Effector memory CD8-positive, alpha-beta T cell (primary cell): ENCODE results near the gene GABBR2.

Experiments used
- ATAC-seq: fragments of 150-1000 bp; cut with Tn5 transposase; replicated peaks from 2 replicates; pipeline ENCODE4 v1.10.0; 2021; ENCODE audit warnings: mild to moderate bottlenecking, moderate library complexity
- DNase-seq, 3 experiments: peaks; one replicate each; pipeline ENCODE4 v3.0.0; 2021
- H3K27ac Mint-ChIP-seq, 2 donors: one replicate each; pipeline ENCODE4 v1.8.0; 2022; ENCODE audit warnings: mild to moderate bottlenecking in 2 of 2, mixed read lengths in 2 of 2, moderate library complexity in 2 of 2
- H3K27me3 Mint-ChIP-seq, 2 donors: one replicate each; pipeline ENCODE4 v1.8.0; 2022; ENCODE audit warnings: mixed read lengths in 2 of 2
- H3K36me3 Mint-ChIP-seq: one replicate; pipeline ENCODE4 v1.8.0; 2022; ENCODE audit warnings: mild to moderate bottlenecking, moderate library complexity, mixed read lengths; ENCODE audit not compliant: insufficient read depth
- H3K4me1 Mint-ChIP-seq, 2 donors: one replicate each; pipeline ENCODE4 v1.8.0; 2022; ENCODE audit warnings: low read depth in 2 of 2, mixed read lengths in 2 of 2
- H3K4me3 Mint-ChIP-seq, 2 donors: one replicate each; pipeline ENCODE4 v1.8.0; 2022; ENCODE audit warnings: mild to moderate bottlenecking in 2 of 2, mixed read lengths in 2 of 2, moderate library complexity in 2 of 2
- H3K9me3 Mint-ChIP-seq, 2 donors: one replicate each; pipeline ENCODE4 v1.8.0; 2022; ENCODE audit warnings: mixed read lengths in 2 of 2

Gene GABBR2

DNA sequence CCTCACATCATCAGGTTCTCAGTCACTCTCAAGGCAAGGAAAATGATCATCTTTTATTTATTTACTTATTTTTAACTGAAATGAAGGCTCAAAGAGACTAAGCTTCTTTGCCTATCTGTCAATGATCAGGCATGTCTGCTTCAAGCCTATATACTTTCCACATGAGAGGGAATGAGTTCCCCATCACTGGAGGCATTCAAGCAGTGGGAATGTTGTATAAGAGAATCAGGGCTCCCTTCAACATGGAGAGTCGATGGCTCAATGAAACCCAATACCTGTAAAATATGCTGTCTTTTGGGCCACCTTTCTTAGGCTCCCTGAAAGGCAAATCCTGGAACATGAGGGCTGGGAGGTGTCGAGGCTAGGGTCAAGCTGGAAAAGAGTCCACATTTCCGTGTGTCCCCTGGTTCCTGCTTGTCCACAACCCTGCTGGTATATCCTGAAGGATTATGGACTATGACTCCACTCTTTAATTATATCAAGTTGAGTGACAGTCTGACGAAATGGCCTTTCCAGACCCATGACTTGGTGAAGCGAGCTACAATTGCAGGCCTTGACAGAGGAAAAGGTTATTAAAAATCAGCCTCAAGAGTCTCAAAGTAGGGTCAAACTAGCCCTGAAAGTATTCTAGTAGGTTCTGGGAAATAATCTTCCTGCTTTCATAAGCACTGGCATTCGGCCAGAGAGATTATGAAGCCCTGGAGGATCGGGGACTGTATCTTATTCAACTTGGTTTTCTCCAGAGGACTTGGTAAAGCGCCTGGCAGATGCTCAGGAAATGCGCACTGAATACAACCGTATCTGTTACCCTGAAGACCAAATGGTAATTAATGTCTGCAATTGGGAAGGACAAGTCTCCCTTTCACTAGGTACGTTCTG is 307.4 kb downstream of the GABBR2 start:
- H3K4me3 Mint-ChIP-seq, result no peak overlapping the region
- peaks cover 66 to 88% of the 10 kb centered on the region in 2 donors for H3K27me3 Mint-ChIP-seq
- no peak for DNase-seq
- no peak overlapping the region for H3K27ac Mint-ChIP-seq
- ATAC-seq, result no peak
- no peaks in the 10 kb centered on the region for H3K4me1 Mint-ChIP-seq
- H3K9me3 Mint-ChIP-seq, result no peaks in the 10 kb centered on the region
- no peaks in the 10 kb centered on the region for H3K36me3 Mint-ChIP-seq

DNA sequence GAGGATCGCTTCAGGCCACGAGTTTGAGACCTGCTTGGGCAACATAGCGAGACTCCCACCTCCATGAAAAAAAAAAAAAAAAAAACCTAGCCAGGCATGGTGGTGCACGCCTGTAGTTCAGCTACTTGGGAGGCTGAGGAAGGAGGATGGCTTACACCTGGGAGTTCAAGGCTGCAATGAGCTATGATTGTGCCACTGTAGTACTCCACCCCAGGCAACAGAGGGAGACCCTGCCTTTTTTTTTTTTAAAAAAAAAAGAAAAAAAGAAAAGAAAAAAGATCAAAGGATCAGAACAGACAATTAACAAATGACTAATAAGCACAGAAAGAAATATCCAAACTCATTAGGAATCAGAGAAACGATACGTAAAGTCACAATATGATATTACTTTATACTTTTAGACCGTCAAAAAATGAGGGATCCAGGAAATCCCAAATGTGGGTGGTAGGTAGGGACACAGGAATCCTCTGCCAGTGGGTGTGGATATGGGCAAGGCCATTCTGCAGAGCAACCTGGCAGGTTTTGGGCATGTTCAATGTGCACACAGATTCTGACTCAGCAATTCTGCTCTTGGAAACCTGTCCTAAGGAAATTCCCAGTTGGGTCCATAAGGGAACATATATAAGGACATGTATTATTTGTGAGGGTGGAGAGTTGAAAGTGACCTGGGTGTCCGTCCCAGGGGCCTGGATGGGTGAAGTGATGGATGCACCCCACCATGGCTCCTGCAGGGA is 308.6 kb downstream of the GABBR2 start:
- Mint-ChIP-seq H3K27ac (no peak overlapping the region), H3K27me3 (peaks cover 62 to 85% of the 10 kb centered on the region in 2 donors), H3K36me3 (no peaks in the 10 kb centered on the region)

DNA sequence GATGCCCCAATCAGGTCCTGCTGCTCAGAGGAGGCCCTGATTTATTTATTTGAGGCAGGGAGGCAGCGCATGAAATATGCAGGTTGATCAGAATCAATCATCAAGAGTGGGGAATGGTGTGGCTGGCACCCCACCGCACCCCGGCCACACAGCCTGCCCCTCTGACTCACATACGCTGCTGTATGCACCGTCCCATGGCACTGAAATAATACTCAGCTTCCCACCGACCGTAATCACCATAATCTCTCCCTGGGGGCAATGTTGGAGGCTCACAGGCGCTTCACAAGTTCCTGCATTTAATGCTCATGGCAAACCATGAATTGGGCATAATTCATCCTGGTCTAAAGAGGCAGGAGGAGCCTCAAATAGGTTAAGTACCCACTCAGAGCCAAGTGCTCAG is 312.1 kb downstream of the GABBR2 start:
- ATAC-seq (no peak), DNase-seq (no peak)
- H3K9me3 Mint-ChIP-seq, result peaks cover 0 to 11% of the 10 kb centered on the region in 2 donors
- peaks cover 54 to 68% of the 10 kb centered on the region in 2 donors for H3K27me3 Mint-ChIP-seq
- no peak overlapping the region for H3K4me3 Mint-ChIP-seq
- H3K4me1 Mint-ChIP-seq, result peaks cover 5 to 6% of the 10 kb centered on the region in 2 donors
- no peak overlapping the region for H3K27ac Mint-ChIP-seq
- peaks cover 2% of the 10 kb centered on the region for H3K36me3 Mint-ChIP-seq

More for the DNA sequence above, 308.6 kb downstream of the GABBR2 start:
- Mint-ChIP-seq H3K9me3 (no peaks in the 10 kb centered on the region), H3K4me1 (no peaks in the 10 kb centered on the region), H3K4me3 (no peak overlapping the region)
- DNase-seq, result no peak
- ATAC-seq, result no peak

DNA sequence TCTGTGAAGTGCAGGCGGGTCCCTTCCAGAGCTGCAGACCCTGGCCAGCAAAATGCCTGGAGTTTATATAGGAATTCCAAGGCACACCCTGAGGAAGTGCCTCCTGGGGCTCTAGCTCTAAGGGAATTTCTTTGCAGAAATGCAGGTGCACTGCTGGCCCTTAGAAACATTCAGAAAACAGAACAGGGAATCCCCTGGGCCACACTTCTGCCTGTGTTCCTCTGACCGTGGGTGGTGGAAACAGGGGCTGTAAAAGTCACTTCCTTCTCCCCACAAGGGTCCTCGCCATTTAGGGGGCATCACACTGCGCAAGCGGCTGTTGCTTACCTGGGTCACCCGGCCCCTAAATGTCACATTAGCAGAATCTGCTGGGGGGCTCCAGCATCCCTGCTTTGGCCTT is 312.5 kb downstream of the GABBR2 start:
- peaks cover 2% of the 10 kb centered on the region for H3K36me3 Mint-ChIP-seq
- H3K27ac Mint-ChIP-seq, result no peak overlapping the region
- peaks cover 54 to 68% of the 10 kb centered on the region in 2 donors for H3K27me3 Mint-ChIP-seq
- H3K4me1 Mint-ChIP-seq, result peaks cover 9 to 10% of the 10 kb centered on the region in 2 donors
- no peak overlapping the region for H3K4me3 Mint-ChIP-seq
- H3K9me3 Mint-ChIP-seq, result peaks cover 0 to 11% of the 10 kb centered on the region in 2 donors
- no peak for ATAC-seq
- DNase-seq, result no peak

DNA sequence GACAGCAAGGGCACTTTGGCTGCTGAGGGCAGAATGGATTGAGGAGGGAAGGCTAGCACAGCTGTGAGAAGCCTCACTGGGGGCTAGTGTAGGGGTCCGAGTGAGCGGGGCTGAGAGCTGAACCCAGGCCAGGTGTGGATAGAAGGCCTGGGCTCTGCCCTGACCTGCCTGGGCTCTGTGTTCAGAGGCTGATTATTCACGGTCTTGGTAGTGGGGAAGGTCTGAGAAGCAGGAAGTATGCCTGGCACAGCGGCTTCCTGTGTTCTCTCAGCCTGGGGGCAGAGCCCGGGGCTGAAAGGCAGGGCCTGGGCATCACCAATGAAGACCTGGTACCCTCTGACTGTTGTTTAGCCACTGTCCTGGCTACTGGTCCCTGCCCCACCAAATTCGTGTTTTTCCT is 316.9 kb downstream of the GABBR2 start:
- Mint-ChIP-seq H3K9me3 (peaks cover 0 to 11% of the 10 kb centered on the region in 2 donors), H3K36me3 (peaks cover 2% of the 10 kb centered on the region), H3K4me1 (peaks cover 9 to 10% of the 10 kb centered on the region in 2 donors), H3K4me3 (no peak overlapping the region), H3K27me3 (peaks cover 22 to 46% of the 10 kb centered on the region in 2 donors), H3K27ac (no peak overlapping the region)
- DNase-seq, result no peak
- no peak for ATAC-seq

DNA sequence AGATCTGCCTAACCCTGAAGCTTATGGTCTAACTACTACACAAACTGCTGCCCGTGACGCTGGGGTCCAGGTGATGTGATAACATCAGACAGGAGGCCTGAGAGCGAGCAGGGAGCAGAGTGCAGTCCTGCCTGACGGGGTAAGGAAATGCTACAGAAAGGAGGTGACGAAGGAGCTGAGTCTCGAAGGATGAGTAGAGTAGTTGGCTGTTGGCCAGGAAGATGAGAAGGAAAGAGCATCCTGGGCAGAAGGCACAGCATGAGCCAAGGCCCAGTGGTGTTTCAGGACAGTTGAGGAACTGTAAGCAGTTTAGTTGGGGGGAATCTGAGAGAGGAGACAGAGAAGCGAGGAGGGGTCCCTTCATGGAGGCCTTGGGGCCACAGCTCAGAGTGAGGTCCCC is 317.3 kb downstream of the GABBR2 start:
- ATAC-seq, result no peak
- H3K27me3 Mint-ChIP-seq, result peaks cover 18 to 48% of the 10 kb centered on the region in 2 donors
- peaks cover 2% of the 10 kb centered on the region for H3K36me3 Mint-ChIP-seq
- no peak overlapping the region for H3K4me3 Mint-ChIP-seq
- H3K9me3 Mint-ChIP-seq, result peaks cover 0 to 11% of the 10 kb centered on the region in 2 donors
- peaks cover 9 to 10% of the 10 kb centered on the region in 2 donors for H3K4me1 Mint-ChIP-seq
- DNase-seq, result no peak
- no peak overlapping the region for H3K27ac Mint-ChIP-seq

DNA sequence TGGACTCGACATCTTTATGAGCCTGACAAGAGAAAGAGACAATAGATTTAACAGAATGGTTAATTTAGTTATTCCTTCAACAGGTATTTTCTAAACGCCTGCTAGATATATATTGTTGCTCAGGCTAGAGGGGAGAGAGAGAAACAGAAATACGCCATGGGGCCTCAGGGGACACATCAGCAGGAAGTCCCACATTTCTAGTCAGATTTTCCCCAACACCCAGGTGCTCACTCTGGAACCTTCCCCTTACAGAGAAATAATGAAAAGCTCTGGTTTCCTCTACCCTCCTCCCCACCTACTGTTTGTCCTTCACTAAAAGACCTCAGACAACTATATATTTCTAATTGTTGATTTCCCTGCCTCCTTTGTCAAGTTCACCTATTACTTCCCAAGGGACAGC is 323.0 kb downstream of the GABBR2 start:
- Mint-ChIP-seq H3K9me3 (no peaks in the 10 kb centered on the region), H3K4me3 (no peak overlapping the region), H3K36me3 (no peaks in the 10 kb centered on the region), H3K27ac (no peak overlapping the region), H3K27me3 (peaks cover 0 to 30% of the 10 kb centered on the region in 2 donors), H3K4me1 (no peaks in the 10 kb centered on the region)
- DNase-seq (no peak), ATAC-seq (no peak)

DNA sequence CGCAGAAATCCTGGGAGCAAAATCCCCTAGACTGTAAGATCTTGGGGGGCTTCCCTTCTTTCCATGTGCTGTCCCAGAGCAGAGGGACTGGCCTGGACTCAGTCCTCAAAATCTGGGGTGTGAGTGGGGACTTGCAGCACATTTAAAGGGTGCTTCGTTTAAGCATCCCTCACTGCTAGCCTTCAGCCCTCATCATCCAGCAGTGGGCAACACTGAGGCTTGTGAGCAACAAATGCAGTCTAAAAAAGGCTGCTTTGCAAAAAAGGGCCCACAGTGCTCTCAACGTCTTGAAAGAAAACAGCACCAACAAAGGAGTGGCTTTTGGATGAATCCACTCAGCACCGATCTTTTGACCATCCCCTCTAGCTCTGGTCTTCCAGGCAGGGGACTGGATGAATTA is 325.0 kb downstream of the GABBR2 start:
- Mint-ChIP-seq H3K4me3 (no peak overlapping the region), H3K4me1 (no peaks in the 10 kb centered on the region), H3K27ac (no peak overlapping the region), H3K36me3 (no peaks in the 10 kb centered on the region), H3K27me3 (peaks cover 0 to 21% of the 10 kb centered on the region in 2 donors), H3K9me3 (no peaks in the 10 kb centered on the region)
- ATAC-seq (no peak), DNase-seq (no peak)

DNA sequence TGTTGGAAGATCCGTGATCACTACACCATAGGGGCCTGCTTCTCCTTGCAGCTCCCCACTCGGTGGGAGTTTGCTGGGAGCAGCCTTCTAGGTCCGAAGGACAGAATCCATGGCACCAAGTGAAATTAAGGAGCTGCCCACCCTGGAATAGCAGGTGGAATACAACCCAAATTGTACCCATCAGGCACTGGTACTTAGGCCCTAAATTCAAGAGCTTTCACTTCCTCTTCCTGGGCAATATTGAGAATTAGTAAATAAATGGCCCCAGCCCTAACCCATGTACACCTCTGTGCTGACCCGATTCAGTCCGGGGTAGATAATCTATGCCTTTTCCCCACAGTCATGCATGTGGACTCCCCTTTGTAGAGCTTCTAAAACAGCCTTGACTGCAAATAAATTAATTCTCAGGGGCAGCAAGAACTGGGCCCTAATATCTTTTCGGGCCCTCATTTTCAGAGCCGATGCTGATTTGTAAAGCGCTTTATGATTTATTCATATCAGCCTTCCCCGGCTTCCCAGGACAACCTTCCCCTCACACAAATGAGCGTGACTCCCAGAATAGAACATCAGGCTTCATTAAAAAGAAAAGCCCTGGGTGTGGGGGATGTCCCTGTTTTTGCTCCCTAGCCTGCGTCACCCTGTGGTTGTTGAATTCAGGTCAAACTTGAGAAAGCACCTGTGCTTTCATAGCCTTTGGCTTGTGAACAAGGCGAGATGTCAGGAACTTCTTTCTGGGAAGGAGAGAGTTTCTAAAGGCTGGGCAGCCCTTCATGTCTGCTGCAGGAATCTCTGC is 327.2 kb downstream of the GABBR2 start:
- DNase-seq (no peak), ATAC-seq (no peak)
- Mint-ChIP-seq H3K27ac (no peak overlapping the region), H3K4me1 (no peaks in the 10 kb centered on the region), H3K27me3 (peaks cover 0 to 7% of the 10 kb centered on the region in 2 donors), H3K36me3 (no peaks in the 10 kb centered on the region), H3K9me3 (no peaks in the 10 kb centered on the region), H3K4me3 (no peak overlapping the region)

DNA sequence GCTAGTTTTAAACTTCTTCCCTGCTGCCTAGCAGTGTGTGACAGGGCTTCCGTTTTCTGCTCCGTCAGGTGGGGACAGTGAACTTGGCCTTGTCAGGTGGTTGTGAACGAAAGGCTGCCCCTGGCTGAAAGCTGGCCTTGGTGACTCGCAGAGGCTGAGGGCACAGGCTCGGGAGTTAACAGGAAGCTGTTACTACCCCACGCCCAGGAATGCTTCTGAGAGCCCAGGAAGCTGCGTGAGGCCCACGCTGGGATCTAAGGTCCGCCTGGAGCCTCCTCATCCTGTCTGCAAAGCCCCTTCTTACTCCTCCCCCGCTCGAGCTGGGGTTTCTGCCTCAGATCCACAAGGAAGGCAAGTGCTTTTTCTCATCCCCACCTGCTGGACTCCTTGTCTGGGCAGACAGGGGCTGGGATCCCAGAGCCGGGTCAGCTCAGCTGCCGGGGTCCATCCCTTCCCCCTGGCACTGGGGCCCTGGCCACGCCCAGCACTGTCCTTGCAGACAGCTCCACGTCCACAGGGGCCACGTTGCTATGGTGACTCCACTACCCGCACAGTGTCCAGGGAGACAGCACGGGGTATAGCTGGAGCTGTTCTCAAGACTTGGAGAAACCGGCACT is 328.6 kb downstream of the GABBR2 start:
- Mint-ChIP-seq H3K27me3 (peaks cover 2 to 9% of the 10 kb centered on the region in 2 donors), H3K4me3 (no peak overlapping the region), H3K27ac (no peak overlapping the region), H3K9me3 (no peaks in the 10 kb centered on the region), H3K36me3 (no peaks in the 10 kb centered on the region), H3K4me1 (no peaks in the 10 kb centered on the region)
- ATAC-seq (no peak), DNase-seq (no peak)

DNA sequence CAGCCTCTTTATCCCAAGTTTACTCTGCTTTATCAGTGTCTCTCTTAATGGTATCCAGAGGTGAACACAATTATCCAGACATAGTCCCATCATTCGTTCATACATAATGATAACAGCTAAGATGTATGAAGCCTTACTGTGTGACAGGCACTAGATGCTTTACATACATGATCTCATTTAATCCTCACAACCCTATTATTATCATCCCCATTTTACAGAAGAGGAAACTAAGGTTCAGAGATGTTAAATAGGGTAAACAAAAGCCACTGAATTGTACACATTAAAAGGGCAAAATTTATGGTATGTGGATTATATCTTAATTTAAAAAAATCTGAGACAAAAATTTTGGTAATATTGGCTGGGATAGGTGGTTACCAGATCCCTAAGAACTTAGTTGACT is 329.2 kb downstream of the GABBR2 start:
- no peak for DNase-seq
- Mint-ChIP-seq H3K4me3 (no peak overlapping the region), H3K4me1 (no peaks in the 10 kb centered on the region), H3K9me3 (no peaks in the 10 kb centered on the region), H3K36me3 (no peaks in the 10 kb centered on the region), H3K27me3 (peaks cover 6 to 15% of the 10 kb centered on the region in 2 donors), H3K27ac (no peak overlapping the region)
- no peak for ATAC-seq

DNA sequence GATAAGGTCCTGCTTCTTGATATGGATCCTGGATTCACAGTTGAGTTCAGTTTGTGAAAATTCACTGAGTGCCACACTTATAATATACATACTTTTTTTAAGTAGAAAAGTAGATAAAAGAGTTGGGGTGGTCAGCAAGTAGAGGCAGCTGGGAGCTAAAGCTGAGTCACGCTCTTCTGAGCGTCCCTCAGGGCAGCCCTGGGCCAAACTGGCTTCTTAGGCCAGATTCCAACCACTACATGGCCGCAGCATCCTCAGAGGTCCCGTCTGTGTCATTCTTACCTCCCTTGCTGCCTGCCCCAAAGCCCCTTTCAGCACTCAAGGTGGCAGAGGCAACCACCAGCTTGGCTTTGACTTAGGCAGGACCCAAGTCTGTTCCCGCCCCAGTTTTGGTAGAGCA is 329.9 kb downstream of the GABBR2 start:
- Mint-ChIP-seq H3K36me3 (no peaks in the 10 kb centered on the region), H3K4me3 (no peak overlapping the region), H3K27me3 (peaks cover 6 to 18% of the 10 kb centered on the region in 2 donors), H3K4me1 (no peaks in the 10 kb centered on the region), H3K9me3 (no peaks in the 10 kb centered on the region), H3K27ac (no peak overlapping the region)
- DNase-seq (no peak), ATAC-seq (no peak)

DNA sequence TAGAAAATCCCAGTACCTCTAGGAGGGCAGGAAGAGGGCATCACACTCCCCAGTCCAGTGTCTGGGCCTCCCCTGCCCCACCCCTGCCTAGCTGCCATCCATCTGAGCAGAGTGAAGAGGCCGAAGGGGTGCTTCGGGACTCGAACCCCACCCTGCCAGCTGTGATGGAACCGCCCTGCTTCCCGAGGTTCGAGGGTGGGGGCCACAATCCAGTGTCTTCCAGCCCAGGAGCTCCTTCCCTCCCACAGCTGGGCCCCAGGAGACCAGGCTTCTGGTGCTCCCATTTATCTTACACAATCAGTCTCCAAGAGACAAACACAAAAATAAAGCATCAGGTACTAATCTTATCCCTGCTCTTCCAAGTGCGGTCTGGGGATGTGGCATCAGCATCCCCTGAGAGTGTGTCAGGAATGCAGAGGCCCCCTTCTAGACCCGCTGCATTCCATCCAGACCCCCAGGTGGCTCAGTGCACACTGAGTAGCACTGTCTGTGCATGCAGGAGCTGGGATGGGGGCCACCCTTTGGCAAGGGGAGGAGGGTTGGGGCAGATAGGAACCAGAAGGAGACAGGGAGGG is 330.4 kb downstream of the GABBR2 start:
- DNase-seq, result no peak

More for the DNA sequence above, 330.4 kb downstream of the GABBR2 start:
- no peak overlapping the region for H3K27ac Mint-ChIP-seq
- no peak for ATAC-seq
- H3K4me1 Mint-ChIP-seq, result no peaks in the 10 kb centered on the region
- peaks cover 6 to 18% of the 10 kb centered on the region in 2 donors for H3K27me3 Mint-ChIP-seq
- H3K9me3 Mint-ChIP-seq, result no peaks in the 10 kb centered on the region
- no peaks in the 10 kb centered on the region for H3K36me3 Mint-ChIP-seq
- no peak overlapping the region for H3K4me3 Mint-ChIP-seq
